ENCODE data around the gene KCNJ15. TPM values are rescaled to one million over a fixed set of nuclear protein-coding genes. Genes with fewer than 3 reads are reported as not detected.

Gene KCNJ15
- total and polyA plus RNA-seq, 2 donors (not counting 1 experiment from before 2014, with no cell fraction given) = not detected

DNA sequence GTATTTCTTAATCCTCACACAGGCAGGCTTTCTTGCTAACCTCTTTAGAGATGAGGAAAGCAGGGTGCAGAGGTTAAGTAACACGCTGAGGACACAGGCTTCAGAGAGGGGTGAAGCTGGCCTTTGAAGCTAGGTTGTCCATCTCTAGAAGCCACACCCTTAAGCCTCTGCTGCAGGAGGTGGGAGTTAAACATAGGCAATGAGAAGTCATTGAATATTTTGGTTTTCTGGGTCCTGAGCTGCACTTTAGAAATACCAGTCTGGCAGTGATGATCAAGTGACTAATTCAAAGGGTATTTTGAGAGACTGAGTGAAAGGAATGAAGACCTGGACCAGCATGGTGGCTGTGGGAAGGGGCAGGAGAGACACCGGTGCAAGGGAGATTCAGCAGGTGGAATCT is 9.9 kb downstream of the KCNJ15 start:
- no peak for DNase-seq
- CTCF ChIA-PET = no interaction called here
- Mint-ChIP-seq H3K27me3 (peaks cover 6% of the 10 kb centered on the region), H3K4me3 (no peak overlapping the region), H3K9me3 (ENCODE audit: insufficient read depth) (peaks cover 2% of the 10 kb centered on the region), H3K4me1 (no peaks in the 10 kb centered on the region), H3K27ac (no peak overlapping the region)
- ATAC-seq (ENCODE audit: low read depth) = no peak
- Histone ChIP-seq H3K4me2 (replicated peaks; ENCODE audit: low read depth, low read length, poor library complexity, severe bottlenecking) (no peak overlapping the region), H3K79me2 (ENCODE audit: control insufficient read depth, insufficient read depth, low read length) (no peaks in the 10 kb centered on the region), H3K4me3 (ENCODE audit: control extremely low read depth in 1 of 5, extremely low read depth in 1 of 5, insufficient read depth in 1 of 5, low read depth in 2 of 5, low read length in 4 of 5) (no peak overlapping the region), H3K36me3 (replicated peaks in 1 of 2; ENCODE audit: control extremely low read depth in 1 of 2, control insufficient read depth in 1 of 2, extremely low read depth in 1 of 2, insufficient read depth in 2 of 2, low read length in 1 of 2) (no peaks in the 10 kb centered on the region), H3K27me3 (replicated peaks in 1 of 4; ENCODE audit: control extremely low read depth in 1 of 4, control insufficient read depth in 3 of 4, insufficient read depth in 4 of 4, low read length in 3 of 4) (no peaks in the 10 kb centered on the region), H3K27ac (ENCODE audit: low read length in 2 of 2) (no peak overlapping the region), H3K4me1 (ENCODE audit: control insufficient read depth in 2 of 2, insufficient read depth in 2 of 2, low read length in 2 of 2) (no peaks in the 10 kb centered on the region), H2AFZ (ENCODE audit: insufficient read depth, low read depth, low read length, poor library complexity, severe bottlenecking) (no peak overlapping the region), H3K9me3 (ENCODE audit: control extremely low read depth in 1 of 3, control insufficient read depth in 2 of 3, insufficient read depth in 1 of 3, low read length in 2 of 3) (no peaks in the 10 kb centered on the region), H4K20me1 (ENCODE audit: control insufficient read depth, insufficient read depth, low read length, poor library complexity, severe bottlenecking) (no peaks in the 10 kb centered on the region), H3K9ac (ENCODE audit: low read length) (no peak overlapping the region)
- intact Hi-C loops (cut with micrococcal nuclease) = no loop called here
- POLR2A ChIA-PET = no interaction called here
- 94% methylated on average over 1 of the region's 2 CpGs for WGBS (ENCODE audit: insufficient coverage)
- no peak for TF ChIP-seq EZH2 (IDR thresholded peaks at IDR 0.05; ENCODE audit: borderline replicate concordance, insufficient read depth, low read depth, low read length, poor library complexity, severe bottlenecking)
- TF ChIP-seq, protein P1, sequence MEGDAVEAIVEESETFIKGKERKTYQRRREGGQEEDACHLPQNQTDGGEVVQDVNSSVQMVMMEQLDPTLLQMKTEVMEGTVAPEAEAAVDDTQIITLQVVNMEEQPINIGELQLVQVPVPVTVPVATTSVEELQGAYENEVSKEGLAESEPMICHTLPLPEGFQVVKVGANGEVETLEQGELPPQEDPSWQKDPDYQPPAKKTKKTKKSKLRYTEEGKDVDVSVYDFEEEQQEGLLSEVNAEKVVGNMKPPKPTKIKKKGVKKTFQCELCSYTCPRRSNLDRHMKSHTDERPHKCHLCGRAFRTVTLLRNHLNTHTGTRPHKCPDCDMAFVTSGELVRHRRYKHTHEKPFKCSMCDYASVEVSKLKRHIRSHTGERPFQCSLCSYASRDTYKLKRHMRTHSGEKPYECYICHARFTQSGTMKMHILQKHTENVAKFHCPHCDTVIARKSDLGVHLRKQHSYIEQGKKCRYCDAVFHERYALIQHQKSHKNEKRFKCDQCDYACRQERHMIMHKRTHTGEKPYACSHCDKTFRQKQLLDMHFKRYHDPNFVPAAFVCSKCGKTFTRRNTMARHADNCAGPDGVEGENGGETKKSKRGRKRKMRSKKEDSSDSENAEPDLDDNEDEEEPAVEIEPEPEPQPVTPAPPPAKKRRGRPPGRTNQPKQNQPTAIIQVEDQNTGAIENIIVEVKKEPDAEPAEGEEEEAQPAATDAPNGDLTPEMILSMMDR (IDR thresholded peaks at IDR 0.05) = no peak

DNA sequence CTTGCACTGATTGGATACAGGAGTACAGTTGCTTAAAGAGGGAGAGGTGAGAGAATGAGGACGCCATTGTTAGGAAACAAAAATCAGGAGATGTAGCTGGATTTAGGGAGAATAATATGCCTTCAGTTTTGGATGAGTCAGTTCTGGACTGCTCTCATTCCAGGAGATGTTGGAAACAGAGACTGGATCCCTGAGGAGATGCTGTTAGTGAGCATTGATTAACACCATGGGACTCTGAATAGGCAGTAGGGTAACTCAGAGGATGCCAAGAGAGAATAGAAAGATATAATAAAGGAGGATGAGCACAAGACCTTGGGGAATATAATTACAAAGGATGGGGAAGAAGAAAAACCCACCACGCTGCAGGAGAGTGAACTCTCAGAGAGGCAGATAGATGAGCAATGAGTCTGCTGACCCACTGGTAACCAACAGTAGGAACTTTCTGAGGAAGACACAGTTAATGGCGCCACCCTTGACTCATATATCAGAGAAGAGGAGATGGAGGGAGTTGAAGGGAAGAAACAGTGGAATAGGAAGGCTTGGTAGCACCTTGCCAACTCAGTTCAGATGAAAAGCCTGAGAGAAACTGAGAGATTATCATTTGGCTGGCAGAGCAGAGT is 10.5 kb downstream of the KCNJ15 start:
- Mint-ChIP-seq H3K27me3 (peaks cover 6% of the 10 kb centered on the region), H3K4me3 (no peak overlapping the region), H3K27ac (no peak overlapping the region), H3K9me3 (ENCODE audit: insufficient read depth) (peaks cover 2% of the 10 kb centered on the region), H3K4me1 (no peaks in the 10 kb centered on the region)
- ChIA-PET POLR2A (no interaction called here), CTCF (no interaction called here)
- Histone ChIP-seq H3K9me3 (ENCODE audit: control extremely low read depth in 1 of 3, control insufficient read depth in 2 of 3, insufficient read depth in 1 of 3, low read length in 2 of 3) (no peaks in the 10 kb centered on the region), H4K20me1 (ENCODE audit: control insufficient read depth, insufficient read depth, low read length, poor library complexity, severe bottlenecking) (no peaks in the 10 kb centered on the region), H2AFZ (ENCODE audit: insufficient read depth, low read depth, low read length, poor library complexity, severe bottlenecking) (no peak overlapping the region), H3K27me3 (replicated peaks in 1 of 4; ENCODE audit: control extremely low read depth in 1 of 4, control insufficient read depth in 3 of 4, insufficient read depth in 4 of 4, low read length in 3 of 4) (no peaks in the 10 kb centered on the region), H3K36me3 (replicated peaks in 1 of 2; ENCODE audit: control extremely low read depth in 1 of 2, control insufficient read depth in 1 of 2, extremely low read depth in 1 of 2, insufficient read depth in 2 of 2, low read length in 1 of 2) (no peaks in the 10 kb centered on the region), H3K4me3 (ENCODE audit: control extremely low read depth in 1 of 5, extremely low read depth in 1 of 5, insufficient read depth in 1 of 5, low read depth in 2 of 5, low read length in 4 of 5) (no peak overlapping the region), H3K4me1 (ENCODE audit: control insufficient read depth in 2 of 2, insufficient read depth in 2 of 2, low read length in 2 of 2) (no peaks in the 10 kb centered on the region), H3K4me2 (replicated peaks; ENCODE audit: low read depth, low read length, poor library complexity, severe bottlenecking) (no peak overlapping the region), H3K27ac (ENCODE audit: low read length in 2 of 2) (no peak overlapping the region), H3K79me2 (ENCODE audit: control insufficient read depth, insufficient read depth, low read length) (no peaks in the 10 kb centered on the region), H3K9ac (ENCODE audit: low read length) (no peak overlapping the region)
- no peak for DNase-seq
- no peak for ATAC-seq (ENCODE audit: low read depth)
- TF ChIP-seq EZH2 (IDR thresholded peaks at IDR 0.05; ENCODE audit: borderline replicate concordance, insufficient read depth, low read depth, low read length, poor library complexity, severe bottlenecking) = no peak
- TF ChIP-seq, protein P1 (IDR thresholded peaks at IDR 0.05) = no peak
- intact Hi-C loops (cut with micrococcal nuclease) = no loop called here
- WGBS (ENCODE audit: insufficient coverage) = 89% methylated on average over 3 of the region's 3 CpGs

Data from B cell (primary cell).